Brain microvascular endothelial cell (primary cell): ENCODE results near the gene ARHGEF37.

Experiments
- DNase-seq: peaks from one replicate; pipeline ENCODE4 v3.0.0-alpha.2; 2020
- H3K27ac ChIP-seq: fragments of 250-450 bp; sonication (Bioruptor Pico); 2 replicates; pipeline ENCODE4 v1.5.1; 2020; ENCODE audit warnings: mild to moderate bottlenecking, moderate library complexity
- H3K27me3 ChIP-seq: fragments of 250-450 bp; sonication (Bioruptor Pico); replicated peaks from 2 replicates; pipeline ENCODE4 v1.5.1; 2020; ENCODE audit warnings: mild to moderate bottlenecking
- H3K36me3 ChIP-seq: fragments of 250-450 bp; sonication (Bioruptor Pico); replicated peaks from 2 replicates; pipeline ENCODE4 v1.5.1; 2020; ENCODE audit warnings: mild to moderate bottlenecking
- H3K4me3 ChIP-seq: 2 replicates; pipeline ENCODE4 v1.5.1; 2011; ENCODE audit warnings: low read depth, mild to moderate bottlenecking, control low read depth, low read length, moderate library complexity
- CTCF ChIP-seq: IDR thresholded peaks from 2 replicates; pipeline ENCODE4 v1.5.1; 2011; ENCODE audit warnings: low read depth, mild to moderate bottlenecking, moderate library complexity, low read length, control low read depth, inconsistent platforms; ENCODE audit errors: missing control alignments
- in situ Hi-C: cut with HindIII; loops from 2 replicates; pipeline ENCODE4 v1.10.0; 2017; ENCODE audit warnings: low sequenced_read_pairs, low pct_ligation_motif_present

Gene ARHGEF37

GRCh38 chr5:149671544-149671943 is 90.2 kb downstream of the ARHGEF37 start:
- no peak for DNase-seq
- no peak for TF ChIP-seq CTCF
- in situ Hi-C loops: no loop called here

DNA sequence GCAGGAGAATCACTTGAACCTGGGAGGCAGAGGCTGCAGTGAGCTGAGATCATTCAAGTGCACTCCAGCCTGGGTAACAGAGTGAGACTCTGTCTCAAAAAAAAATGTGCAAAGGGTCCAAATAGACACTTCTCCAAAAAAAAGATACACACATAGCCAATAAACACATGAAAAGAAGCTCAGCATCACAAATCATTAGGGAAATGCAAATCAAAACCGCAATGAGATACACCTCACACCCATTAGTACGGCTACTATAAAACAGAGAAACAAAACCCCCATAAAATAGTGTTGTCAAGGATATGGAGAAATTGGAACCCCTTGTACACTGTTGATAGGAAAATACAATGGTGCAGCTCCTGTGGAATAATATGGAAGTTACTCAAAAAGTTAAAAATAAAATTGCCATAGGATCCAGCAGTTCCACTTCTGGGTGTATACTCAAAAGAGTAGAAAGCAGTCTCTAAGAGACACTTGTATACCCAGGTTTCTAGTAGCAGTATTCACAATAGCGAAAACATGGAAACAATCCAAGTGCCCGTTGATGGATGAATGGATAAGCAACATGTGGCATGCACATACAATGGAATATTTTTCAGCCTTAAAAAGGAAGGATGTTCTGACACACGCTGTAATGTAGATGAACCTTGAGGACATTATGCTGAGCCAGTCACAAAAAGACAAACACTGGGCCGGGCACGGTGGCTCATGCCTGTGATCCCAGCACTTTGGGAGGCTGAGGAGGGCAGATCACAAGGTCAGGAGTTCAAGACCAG is 91.6 kb downstream of the ARHGEF37 start:
- no peak for TF ChIP-seq CTCF
- in situ Hi-C loops: no loop called here
- Histone ChIP-seq H3K36me3 (no peaks in the 10 kb centered on the region), H3K4me3 (no peak overlapping the region), H3K27me3 (no peaks in the 10 kb centered on the region), H3K27ac (no peak overlapping the region)
- DNase-seq: no peak

More at GRCh38 chr5:149671544-149671943, 90.2 kb downstream of the ARHGEF37 start:
- no peak overlapping the region for H3K27ac ChIP-seq
- H3K36me3 ChIP-seq: no peaks in the 10 kb centered on the region
- H3K4me3 ChIP-seq: no peak overlapping the region
- H3K27me3 ChIP-seq: no peaks in the 10 kb centered on the region

- no peak for TF ChIP-seq CTCF
- Histone ChIP-seq H3K27ac (no peak overlapping the region), H3K36me3 (no peaks in the 10 kb centered on the region), H3K27me3 (no peaks in the 10 kb centered on the region), H3K4me3 (no peak overlapping the region)
- DNase-seq: no peak
- in situ Hi-C loops: no loop called here
Measured at GRCh38 chr5:149674686-149675085, 93.4 kb downstream of the ARHGEF37 start.

DNA sequence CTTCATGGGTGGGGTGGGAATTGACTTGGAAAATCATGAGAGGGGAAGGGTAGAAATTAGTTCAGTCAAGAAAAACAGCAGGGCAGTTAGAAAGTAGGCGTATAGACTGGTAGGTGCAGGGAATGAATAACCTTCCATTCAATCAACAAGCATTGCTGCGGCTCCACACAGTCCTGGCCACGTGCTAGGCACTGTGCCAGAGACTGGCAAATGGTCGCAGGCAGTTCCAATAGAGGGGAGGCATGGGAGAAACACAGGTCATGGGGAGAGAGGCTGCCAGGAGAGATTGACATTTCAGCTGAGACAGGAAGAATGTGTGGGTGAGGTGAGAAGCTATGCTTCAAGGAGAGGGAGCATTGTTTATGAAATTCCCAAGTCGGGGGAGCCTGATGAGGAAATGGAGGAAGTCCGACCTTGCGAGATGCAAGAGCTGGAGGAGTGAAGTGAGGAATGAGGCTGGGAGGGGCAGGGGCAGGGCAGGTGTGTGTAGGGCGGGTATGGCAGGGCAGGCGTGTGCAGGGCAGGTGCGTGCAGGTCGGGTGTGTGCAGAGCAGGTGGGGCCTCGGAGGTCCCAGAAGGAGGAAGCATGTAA is 94.4 kb downstream of the ARHGEF37 start:
- TF ChIP-seq CTCF: no peak
- in situ Hi-C loops: no loop called here
- no peak overlapping the region for H3K4me3 ChIP-seq
- no peak for DNase-seq
- no peak overlapping the region for H3K27ac ChIP-seq
- no peaks in the 10 kb centered on the region for H3K27me3 ChIP-seq
- no peaks in the 10 kb centered on the region for H3K36me3 ChIP-seq

DNA sequence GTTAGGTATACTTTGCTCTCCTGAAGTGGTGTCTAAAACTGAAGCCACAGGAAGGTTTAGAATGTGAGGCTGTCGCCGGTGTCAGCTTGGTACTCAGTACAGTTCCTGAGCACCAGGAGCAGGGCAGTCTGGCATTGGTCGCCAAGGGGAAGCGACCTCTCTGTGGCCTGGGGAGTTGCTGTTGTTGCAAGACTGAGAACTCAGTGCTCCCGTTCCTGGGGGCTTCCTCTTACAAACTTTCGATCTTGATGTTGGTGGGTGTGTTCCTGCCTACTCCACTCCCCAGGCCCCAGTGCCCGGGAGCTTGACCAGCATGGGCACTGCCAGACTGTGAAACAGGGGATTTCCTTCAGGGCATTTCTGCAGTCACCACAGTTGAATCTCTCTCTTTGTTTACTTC is 96.4 kb downstream of the ARHGEF37 start:
- no peak for TF ChIP-seq CTCF
- Histone ChIP-seq H3K36me3 (no peaks in the 10 kb centered on the region), H3K27ac (no peak overlapping the region), H3K27me3 (no peaks in the 10 kb centered on the region), H3K4me3 (no peak overlapping the region)
- DNase-seq: no peak
- in situ Hi-C loops: no loop called here
